ENCODE data around the gene GEMIN5.

GEMIN5 gene

DNA sequence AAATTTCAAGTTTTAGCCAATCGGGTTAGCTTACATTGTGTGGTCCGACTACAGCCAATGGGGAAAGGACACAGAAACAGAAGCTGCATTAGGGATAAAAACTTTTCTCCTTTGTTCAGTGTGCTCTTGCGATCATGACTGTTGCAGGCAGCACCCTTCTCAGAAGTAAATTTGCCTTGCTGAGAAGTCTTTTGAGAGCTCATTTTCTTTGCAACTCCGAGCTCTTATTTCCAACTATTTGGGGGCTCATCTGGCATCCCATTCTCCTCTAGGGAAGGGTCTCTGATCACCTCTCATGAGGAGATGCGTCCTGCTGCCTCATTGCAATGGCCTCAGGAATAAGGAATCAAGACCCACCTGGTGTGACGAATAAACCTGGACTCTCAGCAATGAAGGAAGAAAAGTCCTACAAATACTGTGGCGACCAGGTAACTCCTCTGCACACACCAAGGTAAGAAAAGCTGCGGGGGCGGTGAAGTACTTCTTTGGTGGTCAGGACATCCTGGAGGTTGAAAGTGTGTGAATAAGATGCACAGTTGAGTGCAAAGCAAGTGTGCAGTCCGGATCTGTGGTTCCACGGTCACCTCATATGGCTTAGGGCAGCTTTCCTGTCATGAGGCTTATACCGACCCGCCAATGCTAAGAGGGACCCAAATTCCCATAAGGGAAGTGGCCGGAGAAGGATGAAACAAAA, 59.2 kb downstream of the GEMIN5 start:
- DNase-seq: no peak

DNA sequence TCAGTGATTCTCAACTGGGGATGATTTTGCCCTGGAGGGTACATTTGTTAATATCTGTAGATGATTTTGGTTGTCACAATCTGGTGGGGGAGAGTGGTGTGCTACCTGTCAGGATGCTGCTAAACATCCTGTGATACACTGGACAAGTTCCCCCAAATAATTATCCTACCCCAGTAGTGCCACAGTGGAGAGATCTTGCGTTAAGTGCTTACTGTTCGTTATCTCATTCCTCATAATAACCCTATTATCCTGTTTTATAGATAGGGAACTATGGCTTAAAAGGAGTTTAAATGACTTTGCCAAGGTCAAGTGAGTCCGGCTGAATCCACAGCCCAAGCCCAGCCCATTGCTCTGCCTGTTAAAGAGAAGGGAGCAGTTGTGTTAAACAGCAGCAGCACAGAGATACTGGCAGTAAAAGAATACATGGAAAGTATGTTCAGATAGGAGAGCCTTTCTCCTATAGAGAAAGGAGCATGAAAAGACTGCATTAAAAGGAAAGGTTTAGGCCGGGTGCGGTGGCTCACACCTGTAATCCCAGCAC, 64.2 kb downstream of the GEMIN5 start:
- DNase-seq: no peak

DNA sequence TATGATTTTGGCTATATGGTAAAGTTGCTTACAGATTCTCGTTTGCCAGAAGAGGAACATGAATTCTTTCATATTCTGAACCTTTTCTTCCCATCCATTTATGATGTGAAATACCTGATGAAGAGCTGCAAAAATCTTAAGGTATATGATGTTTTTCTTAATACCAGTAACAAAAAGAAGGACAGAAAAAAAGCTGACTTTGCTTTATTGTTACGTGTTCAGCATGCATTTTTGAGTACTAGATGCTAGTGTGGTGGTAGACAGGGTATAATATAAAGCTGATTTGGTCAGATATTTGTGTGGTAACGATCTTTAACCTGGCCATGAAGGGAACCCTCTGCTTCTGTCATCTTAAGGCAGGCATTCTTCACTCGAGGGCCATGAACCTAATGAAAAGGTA, 66.3 kb downstream of the GEMIN5 start:
- DNase-seq: no peak

DNA sequence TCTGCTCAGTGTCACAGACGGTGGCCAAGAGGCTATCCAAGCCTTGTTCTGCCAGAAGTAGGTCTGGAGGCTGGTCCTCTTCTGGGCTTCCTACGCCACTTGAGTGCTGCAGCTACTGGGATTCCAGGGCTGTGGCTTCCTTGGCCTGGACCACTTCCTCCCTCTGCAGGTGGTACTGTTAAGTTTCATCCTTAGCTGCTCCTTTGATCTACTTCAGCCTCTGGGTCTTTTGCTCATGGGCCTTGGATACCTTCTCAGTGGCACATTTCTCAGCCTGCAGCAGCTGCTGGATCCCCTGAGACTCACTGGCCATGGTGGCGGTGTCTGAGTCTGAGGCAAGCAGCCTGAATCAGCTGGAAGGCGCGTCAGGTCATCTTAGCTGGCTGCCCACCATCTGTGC, 69.3 kb downstream of the GEMIN5 start:
- no peak for DNase-seq

DNA sequence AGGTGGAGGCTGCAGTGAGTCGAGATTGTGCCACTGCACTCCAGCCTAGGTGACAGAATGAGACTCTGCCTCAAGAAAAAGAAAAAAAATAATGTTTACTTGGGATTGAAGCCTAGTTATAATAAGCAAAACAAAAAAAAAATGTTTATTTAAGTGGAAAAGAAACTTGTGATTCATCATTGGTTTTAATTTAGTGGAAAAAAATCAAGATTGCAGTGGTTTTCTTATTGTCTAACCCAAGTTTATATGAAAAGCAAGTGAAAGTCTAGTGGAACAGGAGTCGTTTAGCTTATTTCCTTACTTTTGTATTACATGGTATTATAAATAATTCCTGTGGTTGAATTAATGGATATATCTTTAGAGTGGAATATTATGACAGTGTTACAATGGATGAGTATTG, 71.2 kb downstream of the GEMIN5 start:
- DNase-seq: no peak

DNA sequence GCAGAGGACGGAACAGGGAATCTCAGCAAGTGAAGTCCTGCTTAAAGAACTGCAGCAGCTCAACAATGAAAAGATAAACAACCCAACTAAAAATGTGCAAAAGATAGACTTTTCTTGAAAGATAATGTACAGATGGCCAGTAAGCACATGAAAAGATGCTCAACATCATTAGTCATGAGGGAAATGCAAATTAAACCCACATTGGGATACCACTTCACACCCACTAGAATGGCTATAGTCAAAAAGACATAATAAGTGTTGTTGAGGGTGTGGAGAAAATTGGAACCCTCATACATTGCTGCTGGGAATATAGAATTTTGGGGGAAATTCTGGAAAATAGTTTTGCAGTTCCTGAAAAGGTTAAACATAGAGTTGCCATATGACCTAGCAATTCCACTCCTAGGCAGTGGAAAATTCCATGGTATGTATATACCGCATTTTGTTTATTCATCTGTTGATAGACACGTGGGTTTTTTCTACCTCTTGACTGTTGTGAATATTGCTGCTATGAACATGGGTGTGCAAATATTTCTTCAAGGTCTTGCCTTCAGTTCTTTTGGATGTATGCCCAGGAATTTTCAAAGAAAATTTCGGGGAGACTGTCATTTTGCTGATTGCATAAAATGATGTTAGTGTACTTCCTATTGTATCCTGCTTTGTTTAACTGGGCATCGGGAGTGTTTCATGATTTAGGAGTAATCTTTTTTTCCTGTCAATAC, 72.4 kb downstream of the GEMIN5 start:
- DNase-seq: no peak

DNA sequence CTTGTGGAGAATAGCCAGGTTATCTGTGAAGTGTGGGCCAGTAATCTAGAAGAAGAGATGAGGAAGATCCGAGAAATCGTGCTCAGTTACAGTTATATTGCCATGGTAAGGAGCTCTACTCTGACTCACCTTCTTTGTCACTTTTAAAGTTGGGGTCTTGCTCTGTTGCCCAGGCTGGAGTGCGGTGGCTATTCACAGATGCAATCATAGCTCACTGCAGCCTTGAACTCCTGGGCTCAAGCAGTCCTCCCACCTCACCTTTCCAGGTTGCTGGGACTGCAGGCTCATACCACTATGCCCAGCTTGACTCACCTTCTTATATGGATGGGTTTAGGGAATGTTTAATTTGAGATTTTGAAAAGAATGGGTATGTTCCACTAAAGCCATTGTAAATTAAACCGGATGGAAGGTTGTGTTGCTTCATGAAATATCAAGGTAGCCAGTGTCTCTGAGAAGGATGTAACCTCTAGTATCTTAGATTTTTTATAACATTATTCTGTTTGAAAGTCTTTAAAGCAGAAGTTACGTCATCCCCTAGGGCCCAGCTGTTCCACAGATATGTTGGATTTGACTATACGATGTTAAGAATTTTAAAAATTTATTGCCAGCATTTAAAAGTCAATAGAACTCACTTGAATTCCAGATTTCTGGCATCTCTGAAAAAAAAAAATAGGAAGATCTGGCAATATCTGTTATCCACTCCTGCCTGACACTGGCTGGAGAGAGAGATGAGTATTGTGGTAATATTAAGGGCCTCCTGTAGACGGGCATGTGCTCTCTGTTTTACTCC, 74.5 kb downstream of the GEMIN5 start:
- DNase-seq: no peak

DNA sequence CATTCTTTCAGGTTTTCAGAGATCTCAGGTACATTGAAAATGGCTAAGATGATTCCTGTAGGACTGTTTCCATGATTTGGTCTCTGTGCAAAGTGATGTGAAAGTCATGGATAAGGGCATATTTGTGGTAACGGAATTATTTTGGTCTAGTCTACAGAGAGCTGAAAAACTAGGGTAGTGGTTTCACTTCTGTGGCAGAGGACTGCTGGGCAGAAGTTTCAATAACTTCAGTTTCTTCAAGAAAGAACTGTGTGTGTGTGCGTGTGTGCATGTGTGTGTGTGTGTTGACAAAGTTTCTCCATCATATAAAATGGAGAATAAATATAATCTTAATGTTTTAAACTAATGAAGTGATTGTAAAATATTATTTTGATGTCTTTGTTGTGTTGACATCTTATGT, 75.2 kb downstream of the GEMIN5 start:
- DNase-seq: no peak

DNA sequence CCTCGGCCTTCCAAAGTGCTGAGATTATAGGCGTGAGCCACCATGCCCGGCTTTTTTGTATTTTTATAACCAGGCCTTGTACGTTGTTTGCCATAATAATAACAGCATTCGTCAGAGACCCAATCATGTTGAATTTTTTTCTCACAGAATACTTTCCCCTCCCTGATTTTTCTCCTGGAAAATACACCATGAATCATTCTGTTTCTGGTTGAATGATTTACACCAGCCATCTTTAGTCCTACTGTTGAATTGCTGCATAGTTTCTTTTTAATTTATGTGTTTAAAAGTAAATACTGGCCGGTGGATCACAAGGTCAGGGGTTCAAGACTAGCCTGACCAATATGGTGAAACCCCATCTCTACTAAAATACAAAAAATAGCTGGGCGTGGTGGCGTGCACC, 76.1 kb downstream of the GEMIN5 start:
- DNase-seq: no peak

DNA sequence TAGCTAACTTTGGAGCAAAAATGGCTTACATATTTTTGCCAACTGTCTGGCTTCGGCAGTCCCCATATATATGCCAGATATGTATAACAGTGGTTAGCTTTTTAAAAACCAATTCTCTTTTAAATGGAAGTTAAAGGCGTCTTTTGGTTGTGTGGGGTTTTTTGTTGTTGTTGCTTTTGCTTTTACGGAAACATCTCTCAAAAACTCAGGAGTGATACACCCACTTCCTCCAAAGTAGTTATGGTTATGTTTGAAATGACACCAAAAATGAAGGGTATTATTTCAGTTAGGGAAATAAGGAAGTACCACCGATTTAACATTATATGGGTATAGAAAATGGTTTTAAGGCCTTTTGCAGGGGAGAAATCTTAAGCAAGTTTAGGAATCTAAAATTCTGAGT, 77.2 kb downstream of the GEMIN5 start:
- no peak for DNase-seq

DNA sequence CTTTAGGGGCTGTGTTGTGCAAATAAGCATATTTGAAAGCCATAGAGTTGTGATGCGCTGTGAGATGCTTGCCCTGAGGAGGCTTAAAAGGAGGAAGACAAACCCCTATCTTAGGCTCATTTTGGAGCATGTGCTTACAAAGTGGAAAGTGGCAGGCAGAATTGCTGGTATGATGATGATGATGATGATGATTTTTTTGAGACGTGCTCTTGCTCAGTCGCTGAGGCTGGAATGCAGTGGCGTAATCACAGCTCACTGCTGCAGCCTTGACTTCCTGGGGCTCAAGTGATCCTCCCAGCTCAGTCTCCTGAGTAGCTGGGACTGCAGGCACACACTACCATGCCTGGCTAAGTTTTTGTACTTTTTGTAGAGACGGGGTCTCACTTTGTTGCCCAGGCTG, 77.9 kb downstream of the GEMIN5 start:
- no peak for DNase-seq

DNA sequence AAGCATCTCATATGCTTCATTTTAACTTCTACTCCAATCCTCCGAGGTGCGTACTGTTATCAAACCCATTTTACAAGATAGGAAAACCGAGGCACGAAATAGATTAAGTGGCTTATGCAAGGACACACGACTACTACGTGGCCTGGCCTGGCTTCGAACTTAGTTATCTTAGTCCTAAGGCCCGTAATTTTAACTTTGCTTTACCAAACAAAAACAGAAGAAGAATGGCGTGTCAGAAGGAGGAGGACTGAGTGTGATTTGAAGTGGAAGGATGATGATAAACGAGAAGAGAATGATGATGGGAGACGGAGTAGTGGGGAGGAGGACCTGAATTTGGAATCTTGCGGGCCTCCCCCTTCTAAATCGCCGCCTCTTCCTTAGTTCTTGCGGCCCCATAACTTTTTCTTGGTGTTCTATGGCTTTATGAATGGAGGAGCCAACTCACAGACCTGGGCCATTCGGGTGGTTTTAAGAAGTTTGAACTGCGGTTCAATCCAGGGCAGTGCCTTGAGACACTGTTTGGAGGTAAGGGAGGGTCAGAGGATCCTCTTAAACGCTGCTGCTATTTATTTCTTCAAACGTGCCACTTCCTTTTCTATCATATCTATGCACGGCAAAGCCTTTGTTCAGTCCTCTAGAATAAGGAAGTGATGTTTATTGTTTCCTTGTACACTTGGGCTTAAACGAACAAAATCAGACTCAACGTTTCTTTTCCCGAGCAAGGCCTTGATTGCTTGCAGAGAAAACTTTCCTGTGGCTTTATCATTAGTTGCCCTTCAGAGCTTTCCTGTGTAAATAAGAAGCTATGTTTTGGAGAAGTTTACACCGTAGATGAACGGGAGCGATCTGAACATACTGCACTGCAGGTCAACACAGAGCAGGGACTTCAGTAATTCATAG, 78.8 kb downstream of the GEMIN5 start:
- DNase-seq: no peak

DNA sequence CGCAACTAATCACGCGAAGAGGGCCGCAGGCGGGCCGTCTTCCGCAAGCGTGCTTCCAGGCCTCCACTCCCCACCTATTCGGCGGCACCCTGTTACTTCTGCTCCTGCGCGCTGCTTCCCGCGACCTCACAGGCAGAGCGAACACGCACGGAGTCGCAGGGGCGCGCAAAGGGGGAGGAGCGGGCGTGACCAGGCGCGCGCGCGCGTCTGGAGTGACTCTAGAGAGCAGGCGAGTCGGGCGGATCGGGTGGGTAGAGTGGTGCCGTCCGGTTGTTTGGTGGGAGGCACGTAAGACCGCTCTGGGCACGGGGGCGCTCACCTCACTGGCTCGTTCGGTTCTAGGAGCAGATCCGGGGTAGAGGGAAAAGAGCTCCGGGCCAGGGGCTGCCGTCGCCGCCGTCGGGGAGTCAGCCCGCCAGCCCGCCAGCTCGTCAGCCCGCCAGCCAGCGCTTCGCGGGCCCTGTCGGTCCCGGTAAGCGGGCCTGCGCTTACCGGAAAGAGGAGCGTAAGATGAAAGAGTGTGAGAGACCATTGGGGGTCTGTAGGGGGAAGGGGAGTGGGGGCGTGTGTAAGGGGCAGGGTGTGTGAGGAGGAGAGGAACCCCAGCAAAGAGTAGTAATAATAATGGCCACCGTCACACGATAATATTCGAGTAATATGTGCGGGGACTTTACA, 79.6 kb downstream of the GEMIN5 start, which contains the start of gene CNOT8:
TSS of gene CNOT8 (plus strand) at position 331 of the 675 bp plus-strand sequence. CDS start 4,652 bp downstream, outside the sequence.
- peak; percentile 99 for DNase-seq

DNA sequence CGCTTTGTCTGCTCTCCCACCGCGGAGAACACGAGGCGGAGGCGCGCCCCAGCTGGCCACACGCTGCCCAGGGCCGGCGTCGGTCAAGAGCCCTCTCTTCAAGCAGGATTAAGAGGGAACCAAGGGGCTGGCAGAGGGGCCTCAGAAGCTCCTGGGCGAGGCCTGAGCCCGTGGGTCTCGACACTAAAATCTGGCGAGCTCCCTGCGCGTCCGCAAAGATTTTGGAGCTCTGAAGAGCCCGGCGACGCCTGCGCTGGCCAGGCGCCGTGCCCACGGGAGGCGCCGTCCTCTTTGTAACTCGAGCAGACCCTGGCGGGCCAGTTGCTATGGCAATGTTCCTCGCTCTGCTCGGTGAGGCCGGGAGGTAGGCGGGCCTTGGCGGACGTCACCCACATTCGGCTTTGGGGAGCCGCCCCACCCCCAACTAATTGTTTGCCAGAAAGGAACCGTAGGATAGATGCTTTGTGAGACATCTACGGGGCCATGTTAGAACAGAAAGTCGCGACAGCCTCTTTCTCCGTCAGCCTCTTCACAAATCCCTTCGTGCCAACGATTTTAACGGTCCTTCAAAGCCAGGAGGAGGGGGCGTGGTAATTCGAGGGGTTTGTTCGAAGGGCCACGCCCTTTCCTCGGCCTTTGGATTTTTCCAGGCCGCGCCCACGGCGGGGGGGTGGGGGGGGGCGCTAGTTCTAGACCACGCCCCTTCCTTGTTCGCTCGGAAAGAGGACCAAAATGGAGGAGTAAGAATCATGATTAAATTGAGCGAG, 80.3 kb downstream of the GEMIN5 start:
- peak; percentile 98 for DNase-seq

DNA sequence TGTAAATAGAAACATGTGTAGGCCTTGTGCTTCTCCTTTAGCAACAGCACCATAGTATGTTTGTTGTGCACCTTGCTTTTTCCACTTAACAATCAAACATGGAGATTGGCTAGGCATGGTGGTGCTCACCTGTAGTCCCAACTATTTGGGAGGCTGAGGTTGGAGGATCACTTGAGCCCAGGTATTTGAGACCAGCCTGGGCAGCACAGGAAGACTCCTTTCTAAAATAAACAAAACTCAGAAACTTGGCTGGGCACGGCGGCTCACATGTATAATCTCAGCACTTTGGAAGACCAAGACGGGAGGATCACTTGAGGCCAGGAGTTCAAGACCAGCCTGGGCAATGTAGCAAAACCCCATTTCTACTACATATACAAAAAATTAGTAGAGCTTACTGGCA, 86.7 kb downstream of the GEMIN5 start:
- DNase-seq: no peak

DNA sequence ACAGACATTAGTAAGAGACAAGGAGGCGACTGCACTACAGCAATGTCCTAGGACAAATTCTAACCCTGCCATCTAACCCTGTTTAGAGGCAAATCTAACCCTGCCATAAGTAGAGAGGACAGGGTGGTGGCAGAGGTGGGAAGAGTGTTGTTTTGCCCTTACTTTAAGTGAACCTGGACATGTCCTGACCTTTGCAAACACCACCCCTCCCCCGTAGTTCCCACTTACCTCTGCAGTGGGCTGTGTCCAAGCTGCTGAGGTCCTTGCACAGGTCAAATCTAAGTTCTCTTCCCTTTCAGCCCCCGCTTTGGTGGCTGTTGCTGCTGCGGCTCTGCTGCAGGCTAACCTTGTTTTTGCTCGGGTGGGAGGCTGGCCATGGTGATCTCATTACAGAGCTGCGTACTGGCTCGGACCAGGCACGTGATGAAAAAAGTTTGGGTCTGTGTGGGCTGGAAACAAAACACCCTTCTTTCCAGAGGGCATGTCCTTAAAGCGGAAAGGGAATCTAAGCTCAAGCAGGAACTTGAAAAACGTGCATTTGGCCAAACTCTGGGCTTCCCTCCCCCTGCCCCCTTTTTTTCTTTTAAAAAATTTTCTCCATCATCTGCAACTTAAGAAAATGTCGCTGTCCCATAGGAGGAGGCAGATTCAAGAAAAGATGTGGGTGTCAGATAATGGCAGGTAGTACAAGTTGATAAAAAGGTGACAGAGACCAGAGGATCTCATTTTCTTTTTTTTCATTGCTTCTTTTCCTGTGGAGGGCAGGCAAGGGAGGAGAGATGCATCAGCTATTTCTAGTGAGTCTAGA, 87.6 kb downstream of the GEMIN5 start, which contains the start of gene FAXDC2:
TSS of gene FAXDC2 (minus strand) at position 349 of the 808 bp plus-strand sequence. CDS start 12,425 bp downstream, outside the sequence.
- DNase-seq: peak; percentile 80

DNA sequence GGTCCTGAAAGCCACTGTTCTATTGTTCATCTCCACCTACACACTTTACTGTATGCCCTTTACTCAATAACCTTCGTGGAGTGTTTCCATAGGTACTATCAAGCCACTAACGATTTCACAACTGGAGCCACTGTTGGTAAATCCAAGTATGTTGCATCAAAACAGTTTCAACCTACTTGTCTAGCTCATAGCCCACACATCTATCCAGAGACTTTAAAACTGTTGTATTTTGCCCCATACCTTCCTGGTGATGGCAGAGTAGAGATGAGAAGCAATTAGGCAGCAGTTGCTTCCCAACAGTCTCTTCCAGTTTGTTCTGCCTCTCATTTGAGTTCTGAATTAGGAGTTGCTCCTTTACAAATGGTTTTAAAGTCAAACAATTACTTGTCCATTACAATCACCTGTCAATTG, 88.2 kb downstream of the GEMIN5 start:
- DNase-seq: no peak

DNA sequence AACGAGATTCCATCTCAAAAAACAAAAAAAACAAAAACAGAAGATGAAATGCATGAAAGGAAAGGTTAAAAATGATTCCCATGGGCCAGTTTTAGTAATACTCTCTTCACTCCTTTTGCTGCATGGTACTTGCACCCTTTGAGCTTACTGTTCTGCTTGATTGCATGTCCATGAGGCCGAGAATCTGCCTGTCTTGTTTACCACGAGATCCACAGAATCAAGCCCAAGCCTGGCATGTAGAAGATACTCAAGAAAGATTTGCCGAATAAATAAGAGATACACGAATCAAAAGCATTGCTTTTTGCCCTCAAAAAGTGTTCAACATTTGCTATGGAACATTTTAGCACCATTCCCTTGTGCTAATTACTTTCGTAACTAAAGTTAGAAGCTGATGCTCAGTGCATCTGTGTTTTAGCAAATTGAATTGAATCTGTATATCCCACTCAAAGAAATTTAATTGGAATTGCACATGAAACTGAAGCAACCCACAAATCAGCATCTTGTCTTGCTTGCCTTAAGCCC, 88.7 kb downstream of the GEMIN5 start:
- DNase-seq: no peak

DNA sequence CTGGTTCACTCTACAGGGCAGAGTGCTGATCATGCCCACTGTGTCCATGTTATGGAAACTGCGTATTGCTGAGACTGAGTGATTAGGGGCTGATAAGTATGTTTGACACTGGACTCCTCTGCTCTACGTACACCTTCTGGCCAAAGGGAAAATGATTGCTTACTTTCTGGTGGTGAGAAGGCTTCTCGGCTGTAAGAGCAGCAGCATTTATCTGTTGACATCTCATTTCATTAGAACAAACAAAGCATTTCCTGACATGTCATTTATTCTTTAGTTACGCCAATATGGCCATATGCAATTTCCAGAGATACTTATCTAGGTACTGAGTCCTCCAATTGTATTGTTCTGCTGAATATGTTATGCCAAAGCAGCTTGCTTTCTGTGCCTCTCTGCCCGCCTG, 93.2 kb downstream of the GEMIN5 start:
- no peak for DNase-seq

Measured in right forelimb (tissue), 1 donor.